Transverse colon (tissue), 4 donors: ENCODE measurements around the gene SFXN1. TPM values are rescaled to one million over a fixed set of nuclear protein-coding genes. Genes with fewer than 3 reads are reported as not detected.

Experiments
- DNase-seq: peaks from one replicate; pipeline ENCODE4 v3.0.0-alpha.2; 2019
- H3K27ac ChIP-seq, 4 donors: fragments of 200-600 bp; sonication (generic); 2 replicates each; pipeline ENCODE4 v1.5.1; 2016 to 2018; ENCODE audit warnings: inconsistent platforms in 4 of 4
- H3K27me3 ChIP-seq: fragments of 200-600 bp; sonication (generic); 2 replicates; pipeline ENCODE4 v1.5.1; 2017; ENCODE audit warnings: inconsistent platforms
- H3K36me3 ChIP-seq, 4 donors: fragments of 200-600 bp; sonication (generic); 2 replicates each; pipeline ENCODE4 v1.5.1; 2017 to 2019; ENCODE audit warnings: inconsistent platforms in 4 of 4
- H3K4me1 ChIP-seq, 4 donors: fragments of 200-600 bp; sonication (generic); 2 replicates each; pipeline ENCODE4 v1.5.1; 2017 to 2020; ENCODE audit warnings: inconsistent platforms in 4 of 4
- H3K4me3 ChIP-seq, 4 donors: fragments of 200-600 bp; sonication (generic); 1 replicate in 1 of 4; 2 replicates in 3 of 4; pipeline versions ENCODE4 v1.5.1 to v1.6.1; 2017 to 2019; ENCODE audit warnings: inconsistent platforms in 4 of 4
- H3K9me3 ChIP-seq, 2 donors: fragments of 200-600 bp; sonication (generic); 2 replicates each; pipeline ENCODE4 v1.5.1; 2017 to 2019; ENCODE audit warnings: inconsistent platforms in 2 of 2
- CTCF ChIP-seq, 5 experiments: fragments of 200-600 bp in 3 of 5; fragments of 450-650 bp in 2 of 5; sonication (generic) in 3 of 5; IDR thresholded peaks; 1 replicate in 2 of 5; 2 replicates in 3 of 5; pipeline ENCODE4 v1.5.1; 2016 to 2017; ENCODE audit warnings: antibody characterized with exemption in 5 of 5, inconsistent platforms in 3 of 5, mild to moderate bottlenecking in 2 of 5, moderate library complexity in 1 of 5
- EP300 ChIP-seq: sonication (generic); formaldehyde crosslinking; IDR thresholded peaks from one replicate; pipeline ENCODE4 v1.6.1; 2017; ENCODE audit warnings: antibody characterized with exemption, low read depth
- POLR2A ChIP-seq: fragments of 450-650 bp; IDR thresholded peaks from one replicate; pipeline ENCODE4 v1.6.1; 2016; ENCODE audit warnings: antibody characterized with exemption, mild to moderate bottlenecking, moderate library complexity
- POLR2AphosphoS5 ChIP-seq, 3 donors: sonication (generic); formaldehyde crosslinking; IDR thresholded peaks; one replicate each; pipeline ENCODE4 v1.6.1; 2016; ENCODE audit warnings: antibody characterized with exemption in 3 of 3
- WGBS, 2 donors: methylation state at CpG; one replicate each; pipeline ENCODE4 v1.1.5; 2018; ENCODE audit warnings: low coverage in 1 of 2; 5-methylcytosine and 5-hydroxymethylcytosine counted together
- in situ Hi-C, 4 donors: fragments of 200-750 bp; cut with MboI; loops; one replicate each; pipeline versions ENCODE4 v1.15.0 to v1.15.1; 2017; ENCODE audit warnings: low sequenced_read_pairs in 3 of 4, low pct_ligation_motif_present in 1 of 4, low pct_unique_long_range_greater_than_20kb in 1 of 4
- intact Hi-C: fragments of 100-400 bp; cut with DNase I; formaldehyde crosslinking; loops from one replicate; pipeline ENCODE4 v1.15.1; 2023; ENCODE audit warnings: low total_unique reads
- total RNA-seq, 4 donors: library from RNA; depleted of rRNA; stranded (reverse); fragments of >200 nt; gene quantifications; one replicate each; pipeline ENCODE4 v1.1.0, GENCODE V29; 2016

Gene SFXN1
- total RNA-seq, 4 donors from 2014 or later = 15.7 to 192 (median 93.4) TPM

- no peak overlapping the region for H3K4me3 ChIP-seq
- no peaks in the 10 kb centered on the region for H3K9me3 ChIP-seq
- no peak overlapping the region for H3K27ac ChIP-seq
- H3K36me3 ChIP-seq = no peaks in the 10 kb centered on the region
- peaks cover 26% of the 10 kb centered on the region for H3K27me3 ChIP-seq
- TF ChIP-seq EP300 = no peak
- no peak for TF ChIP-seq CTCF (IDR thresholded peaks at IDR 0.05)
- no peak for TF ChIP-seq POLR2A
- no peak for TF ChIP-seq POLR2AphosphoS5 (IDR thresholded peaks at IDR 0.05)
- no peak for DNase-seq
- no peaks in the 10 kb centered on the region for H3K4me1 ChIP-seq
- in situ Hi-C loops = no loop called here
- intact Hi-C loops = no loop called here
- 94 to 100% methylated on average over 1 of the region's 1 CpG for WGBS, 2 donors
These were observed 65.8 kb downstream of the SFXN1 start for GRCh38 chr5:175544108-175544511.

- H3K27ac ChIP-seq = no peak overlapping the region
- 77 to 82% methylated on average over 5 of the region's 5 CpGs for WGBS, 2 donors
- TF ChIP-seq POLR2A = no peak
- H3K9me3 ChIP-seq = no peaks in the 10 kb centered on the region
- DNase-seq = no peak
- in situ Hi-C loops (no loop called here), intact Hi-C loops (no loop called here)
- peaks cover 25% of the 10 kb centered on the region for H3K27me3 ChIP-seq
- no peak overlapping the region for H3K4me3 ChIP-seq
- H3K4me1 ChIP-seq = no peaks in the 10 kb centered on the region
- no peaks in the 10 kb centered on the region for H3K36me3 ChIP-seq
These were observed 66.2 kb downstream of the SFXN1 start for GRCh38 chr5:175544586-175544985.

GRCh38 chr5:175547842-175548241 is 69.5 kb downstream of the SFXN1 start:
- intact Hi-C loops = no loop called here
- H3K27me3 ChIP-seq = peaks cover 24% of the 10 kb centered on the region
- no peak overlapping the region for H3K27ac ChIP-seq
- no peak overlapping the region for H3K4me3 ChIP-seq
- in situ Hi-C loops = no loop called here
- no peak for DNase-seq
- no peaks in the 10 kb centered on the region for H3K4me1 ChIP-seq
- TF ChIP-seq POLR2AphosphoS5 (IDR thresholded peaks at IDR 0.05) (no peak), POLR2A (no peak), CTCF (IDR thresholded peaks at IDR 0.05) (no peak), EP300 (no peak)
- H3K36me3 ChIP-seq = no peaks in the 10 kb centered on the region
- no peaks in the 10 kb centered on the region for H3K9me3 ChIP-seq

GRCh38 chr5:175548626-175549311 is 70.4 kb downstream of the SFXN1 start:
- intact Hi-C loops (no loop called here), in situ Hi-C loops (no loop called here)
- Histone ChIP-seq H3K27ac (no peak overlapping the region), H3K36me3 (no peaks in the 10 kb centered on the region), H3K9me3 (no peaks in the 10 kb centered on the region), H3K27me3 (peaks cover 24% of the 10 kb centered on the region), H3K4me3 (no peak overlapping the region), H3K4me1 (no peaks in the 10 kb centered on the region)
- no peak for DNase-seq
- WGBS, 2 donors = 69 to 84% methylated on average over 6 to 15 of the region's 15 CpGs
- no peak for TF ChIP-seq CTCF (IDR thresholded peaks at IDR 0.05)

GRCh38 chr5:175550055-175550805 is 71.9 kb downstream of the SFXN1 start:
- intact Hi-C loops = no loop called here
- no peaks in the 10 kb centered on the region for H3K4me1 ChIP-seq
- TF ChIP-seq EP300 = no peak
- no peak for TF ChIP-seq POLR2A
- TF ChIP-seq POLR2AphosphoS5 (IDR thresholded peaks at IDR 0.05) = no peak
- no peaks in the 10 kb centered on the region for H3K9me3 ChIP-seq
- peaks cover 24% of the 10 kb centered on the region for H3K27me3 ChIP-seq
- WGBS, 2 donors = 53 to 64% methylated on average over 3 to 4 of the region's 4 CpGs
- in situ Hi-C loops = no loop called here
- no peak overlapping the region for H3K27ac ChIP-seq
- no peak for DNase-seq
- no peaks in the 10 kb centered on the region for H3K36me3 ChIP-seq
- H3K4me3 ChIP-seq = no peak overlapping the region
